Measurements from ENCODE around the gene OR6M1.

Gene OR6M1

GRCh38 chr11:123775289-123775688 lies 30.9 kb downstream of the OR6M1 start:
- no peak for DNase-seq (ENCODE audit: low read depth, low spot score)
- H3K4me3 ChIP-seq (ENCODE audit: low read depth, low read length), result no peak overlapping the region
- POLR2A ChIA-PET, result no interaction called here
- TF ChIP-seq CTCF (IDR thresholded peaks at IDR 0.05; ENCODE audit: insufficient read depth, low read length, missing control alignments), result no peak
- CTCF ChIA-PET, result no interaction called here

GRCh38 chr11:123773959-123774358 lies 32.2 kb downstream of the OR6M1 start:
- ChIA-PET CTCF (no interaction called here), POLR2A (no interaction called here)
- no peak for DNase-seq (ENCODE audit: low read depth, low spot score)
- no peak overlapping the region for H3K4me3 ChIP-seq (ENCODE audit: low read depth, low read length)
- no peak for TF ChIP-seq CTCF (IDR thresholded peaks at IDR 0.05; ENCODE audit: insufficient read depth, low read length, missing control alignments)

GRCh38 chr11:123773026-123773425 lies 33.1 kb downstream of the OR6M1 start:
- TF ChIP-seq CTCF (IDR thresholded peaks at IDR 0.05; ENCODE audit: insufficient read depth, low read length, missing control alignments), result no peak
- POLR2A ChIA-PET, result no interaction called here
- H3K4me3 ChIP-seq (ENCODE audit: low read depth, low read length), result no peak overlapping the region
- no peak for DNase-seq (ENCODE audit: low read depth, low spot score)
- CTCF ChIA-PET, result no interaction called here

- H3K4me3 ChIP-seq (ENCODE audit: low read depth, low read length), result no peak overlapping the region
- ChIA-PET CTCF (no interaction called here), POLR2A (no interaction called here)
- no peak for TF ChIP-seq CTCF (IDR thresholded peaks at IDR 0.05; ENCODE audit: insufficient read depth, low read length, missing control alignments)
- DNase-seq (ENCODE audit: low read depth, low spot score), result no peak
These were observed 34.5 kb downstream of the OR6M1 start for GRCh38 chr11:123771664-123772063.

DNA sequence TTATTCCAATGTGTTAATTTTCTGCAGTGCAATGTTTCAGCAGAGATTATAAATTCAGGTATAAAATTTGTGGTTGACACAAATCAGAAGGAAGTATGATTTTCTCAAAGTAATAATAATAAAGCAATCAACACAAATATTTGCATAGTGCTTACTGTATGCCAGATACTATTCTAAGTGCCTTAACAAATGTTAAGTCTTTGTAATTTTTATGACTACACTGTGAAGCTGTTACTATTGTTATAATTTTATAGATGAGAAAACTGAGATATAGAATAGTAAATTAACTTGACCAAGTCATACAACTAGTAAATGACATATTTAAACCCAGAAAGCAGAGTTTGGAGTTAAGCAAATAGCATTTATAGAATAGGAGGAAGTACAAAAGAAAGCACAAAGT lies 35.4 kb downstream of the OR6M1 start:
- CTCF ChIA-PET, result no interaction called here
- no peak overlapping the region for H3K4me3 ChIP-seq (ENCODE audit: low read depth, low read length)
- no peak for DNase-seq (ENCODE audit: low read depth, low spot score)
- POLR2A ChIA-PET, result no interaction called here
- TF ChIP-seq CTCF (IDR thresholded peaks at IDR 0.05; ENCODE audit: insufficient read depth, low read length, missing control alignments), result no peak

DNA sequence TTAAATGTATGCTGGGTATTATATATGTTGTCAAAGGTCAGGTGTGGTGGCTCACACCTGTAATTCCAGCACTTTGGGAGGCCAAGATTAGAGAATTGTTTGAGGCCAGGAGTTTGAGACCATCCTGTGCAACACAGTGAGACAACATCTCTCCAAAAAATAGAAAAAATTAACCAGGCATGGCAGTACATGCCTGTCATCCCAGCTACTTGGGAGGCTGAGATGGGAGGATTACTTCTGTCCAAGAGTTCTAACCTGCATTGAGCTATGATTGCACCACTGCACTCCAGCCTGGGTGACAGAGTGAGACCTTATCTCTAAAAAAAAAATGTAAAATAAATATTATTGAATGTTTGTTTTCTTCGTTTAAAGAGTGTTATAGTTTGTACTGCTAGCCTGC lies 40.5 kb downstream of the OR6M1 start:
- POLR2A ChIA-PET, result no interaction called here
- TF ChIP-seq CTCF (IDR thresholded peaks at IDR 0.05; ENCODE audit: insufficient read depth, low read length, missing control alignments), result no peak
- CTCF ChIA-PET, result no interaction called here

More for the DNA sequence above, 40.5 kb downstream of the OR6M1 start:
- H3K4me3 ChIP-seq (ENCODE audit: low read depth, low read length), result no peak overlapping the region
- no peak for DNase-seq (ENCODE audit: low read depth, low spot score)

Measured in AG04449 (cell line).